D721Med (cell line): ENCODE results near the gene QTRT2.

Source experiments
- DNase-seq: peaks from one replicate; pipeline ENCODE4 v3.0.0; 2011; ENCODE audit warnings: low spot score; ENCODE audit not compliant: insufficient read length
- FAIRE-seq: peaks from 2 replicates; lab custom pipeline; 2011; peaks lifted over from hg19 to GRCh38; lab: Jason Lieb, UNC
- CTCF ChIP-seq: IDR thresholded peaks from 2 replicates; pipeline ENCODE4 v1.5.1; 2012; ENCODE audit warnings: mild to moderate bottlenecking, control low read depth; ENCODE audit not compliant: insufficient read depth; ENCODE audit errors: missing control alignments

The QTRT2 gene

GRCh38 chr3:114052216-114052615 lies 4.3 kb upstream of the QTRT2 start:
- no peak for TF ChIP-seq CTCF
- no peak for DNase-seq
- no peak for FAIRE-seq

GRCh38 chr3:114057011-114057347 lies 442 bp downstream of the QTRT2 start:
- TF ChIP-seq CTCF: no peak
- DNase-seq (no peak), FAIRE-seq (no peak)

- no peak for TF ChIP-seq CTCF
- no peak for DNase-seq
- FAIRE-seq: no peak
Observed at GRCh38 chr3:114058646-114059045, 2.1 kb downstream of the QTRT2 start.

- DNase-seq (no peak), FAIRE-seq (no peak)
- TF ChIP-seq CTCF: no peak
Observed at GRCh38 chr3:114060906-114061655, 4.5 kb downstream of the QTRT2 start.

- no peak for DNase-seq
- TF ChIP-seq CTCF: no peak
Observed at GRCh38 chr3:114067804-114068203, 11.3 kb downstream of the QTRT2 start.

GRCh38 chr3:114068336-114068735 lies 11.8 kb downstream of the QTRT2 start:
- DNase-seq (no peak), FAIRE-seq (no peak)
- TF ChIP-seq CTCF: no peak

More at GRCh38 chr3:114067804-114068203, 11.3 kb downstream of the QTRT2 start:
- FAIRE-seq: no peak

GRCh38 chr3:114071786-114072185 lies 15.2 kb downstream of the QTRT2 start:
- DNase-seq (no peak), FAIRE-seq (no peak)
- TF ChIP-seq CTCF: no peak
